GM12878 (cell line): Measurements from ENCODE around the gene MYCT1. TPM values are rescaled to one million over a fixed set of nuclear protein-coding genes. Genes with fewer than 3 reads are reported as not detected.

ENCODE experiments used
- ATAC-seq: fragments of 200-7000 bp; cut with Tn5 transposase; 3 replicates; pipeline ENCODE4 v1.9.1; 2020; ENCODE audit warnings: mild to moderate bottlenecking, moderate library complexity
- BruUV-seq: library from RNA; stranded (reverse); fragments of 400-500 nt; replicated peaks from 2 replicates; lab custom pipeline; 2021; lab: Mats Ljungman, UMichigan
- CTCF ChIA-PET: fragments of 300-600 bp; sonication (Branson Sonifier 250); formaldehyde crosslinking; extraction: SDS; loops from one replicate; lab custom pipeline; 2021; ENCODE audit warnings: inconsistent platforms; lab: Yijun Ruan, JAX
- POLR2A ChIA-PET: fragments of 350-600 bp; formaldehyde crosslinking; extraction: SDS; loops from one replicate; lab custom pipeline; 2021; ENCODE audit warnings: inconsistent platforms; lab: Charles Lee
- RAD21 ChIA-PET: fragments of 300-600 bp; sonication (Branson Sonifier 250); formaldehyde crosslinking; loops from one replicate; lab custom pipeline; 2023; ENCODE audit warnings: antibody characterized with exemption; ENCODE audit not compliant: unreplicated experiment; lab: Charles Lee
- SMC1A ChIA-PET: fragments of 300-600 bp; sonication (Branson Sonifier 250); formaldehyde crosslinking; loops from one replicate; lab custom pipeline; 2023; ENCODE audit not compliant: unreplicated experiment, uncharacterized antibody; lab: Charles Lee
- DNase-seq: peaks from one replicate; pipeline ENCODE4 v3.0.0-alpha.2; 2011; ENCODE audit warnings: low read depth, low spot score
- FAIRE-seq: peaks from 3 replicates; lab custom pipeline; 2011; peaks lifted over from hg19 to GRCh38; lab: Jason Lieb, UNC
- H2AFZ ChIP-seq: 2 replicates; pipeline ENCODE4 v1.6.0; 2011; ENCODE audit warnings: low read depth, low read length, control low read depth; ENCODE audit not compliant: control insufficient read depth
- H3K27ac ChIP-seq: 2 replicates; pipeline ENCODE4 v1.5.1; 2011; ENCODE audit warnings: control low read depth; ENCODE audit not compliant: control insufficient read depth, insufficient read depth
- H3K27me3 ChIP-seq, 2 experiments: replicated peaks in 1 of 2; 2 replicates each; pipeline versions ENCODE4 v1.6.0 to v1.6.1; 2011; ENCODE audit warnings: low read length in 1 of 2; ENCODE audit not compliant: control insufficient read depth in 2 of 2, insufficient read depth in 2 of 2
- H3K36me3 ChIP-seq, 2 experiments: 2 replicates each; pipeline ENCODE4 v1.5.1; 2011; ENCODE audit warnings: low read length in 1 of 2; ENCODE audit not compliant: control insufficient read depth in 2 of 2, insufficient read depth in 2 of 2
- H3K4me1 ChIP-seq: 2 replicates; pipeline ENCODE4 v1.6.1; 2011; ENCODE audit warnings: mild to moderate bottlenecking, low read length, moderate library complexity, mixed read lengths; ENCODE audit not compliant: control insufficient read depth, insufficient read depth
- H3K4me2 ChIP-seq: 2 replicates; pipeline ENCODE4 v1.6.0; 2011; ENCODE audit warnings: control low read depth; ENCODE audit not compliant: control insufficient read depth, insufficient read depth
- H3K4me3 ChIP-seq: fragments of 200-600 bp; sonication (generic); 2 replicates; pipeline ENCODE4 v1.5.1; 2016
- H3K79me2 ChIP-seq: 2 replicates; pipeline ENCODE4 v1.6.0; 2011; ENCODE audit warnings: low read length; ENCODE audit not compliant: control insufficient read depth, insufficient read depth
- H3K9ac ChIP-seq: 2 replicates; pipeline ENCODE4 v1.8.0; 2011; ENCODE audit warnings: low read length, control low read depth, mixed read lengths; ENCODE audit not compliant: control insufficient read depth, insufficient read depth
- H3K9me3 ChIP-seq: replicated peaks from 3 replicates; pipeline ENCODE4 v1.5.1; 2011; ENCODE audit warnings: mild to moderate bottlenecking, low read length; ENCODE audit not compliant: control insufficient read depth, insufficient read depth
- H4K20me1 ChIP-seq: 2 replicates; pipeline ENCODE4 v1.6.0; 2011; ENCODE audit not compliant: control insufficient read depth, insufficient read depth
- EP300 ChIP-seq, 2 experiments: fragments of 150-350 bp in 1 of 2; IDR thresholded peaks; 2 replicates each; pipeline ENCODE4 v1.6.1; 2011 to 2012; ENCODE audit warnings: low read depth in 2 of 2, low read length in 2 of 2, borderline replicate concordance in 1 of 2, improper control_type of control experiment in 1 of 2, inconsistent platforms in 1 of 2; ENCODE audit not compliant: control insufficient read depth in 1 of 2
- NKRF ChIP-seq: fragments of 450-650 bp; conservative IDR thresholded peaks from 2 replicates; pipeline ENCODE4 v1.6.1; 2017; ENCODE audit warnings: mild to moderate bottlenecking, moderate library complexity
- RAD21 ChIP-seq: IDR thresholded peaks from 2 replicates; pipeline ENCODE4 v1.6.1; 2011; ENCODE audit warnings: mild to moderate bottlenecking, low read depth, low read length, moderate library complexity; ENCODE audit not compliant: insufficient read depth
- WGBS: methylation state at CpG from one replicate; pipeline ENCODE4 v1.1.6; 2016; ENCODE audit warnings: low lambda C conversion rate; ENCODE audit not compliant: insufficient replicate concordance, insufficient coverage; ENCODE audit errors: missing lambda C conversion rate; 5-methylcytosine and 5-hydroxymethylcytosine counted together
- in situ Hi-C: fragments of 300-500 bp; cut with MboI; formaldehyde crosslinking; loops from 9 replicates; pipeline ENCODE4 v1.14.3; 2018; ENCODE audit warnings: mixed read lengths
- intact Hi-C: fragments of 100-400 bp; cut with micrococcal nuclease; formaldehyde crosslinking; loops from one replicate; pipeline ENCODE4 v1.14.2; 2022; ENCODE audit not compliant: unreplicated experiment
- polyA plus RNA-seq, 11 experiments: library from polyadenylated mRNA; depleted of rRNA in 4 of 11; unstranded in 6 of 11; stranded (reverse) in 5 of 11; fragments of >200 nt; fragmentation: Nextera tagmentation in 4 of 11; fragmentation: Illumina TruSeq in 1 of 11; extraction: Ambion mirVana in 4 of 11; extraction: Trizol in 1 of 11; gene quantifications; 1 replicate in 1 of 11; 2 replicates in 10 of 11; pipeline versions ENCODE4 v1.2.1 to v1.2.3, GENCODE V29; 2011 to 2016; ENCODE audit warnings: inconsistent platforms in 2 of 11, missing spikeins in 2 of 11, low read depth in 1 of 11
- total RNA-seq, 4 experiments: library from RNA; depleted of rRNA in 3 of 4; stranded (reverse); fragments of >200 nt in 3 of 4; fragmentation: Illumina TruSeq in 1 of 4; extraction: Trizol in 1 of 4; gene quantifications; 2 replicates each; pipeline versions ENCODE4 v1.2.1 to v1.2.3, GENCODE V29; 2013 to 2021
- TF ChIP-seq, protein P1 (sequence below): IDR thresholded peaks from 2 replicates; pipeline ENCODE4 v1.6.1; 2012; ENCODE audit warnings: mild to moderate bottlenecking, low read depth, low read length

Gene MYCT1
- total and polyA plus RNA-seq, 10 of the 15 experiments (the other 5 are each of a cell fraction or from before 2014, with no cell fraction given): 0.15 TPM; not detected in 9

DNA sequence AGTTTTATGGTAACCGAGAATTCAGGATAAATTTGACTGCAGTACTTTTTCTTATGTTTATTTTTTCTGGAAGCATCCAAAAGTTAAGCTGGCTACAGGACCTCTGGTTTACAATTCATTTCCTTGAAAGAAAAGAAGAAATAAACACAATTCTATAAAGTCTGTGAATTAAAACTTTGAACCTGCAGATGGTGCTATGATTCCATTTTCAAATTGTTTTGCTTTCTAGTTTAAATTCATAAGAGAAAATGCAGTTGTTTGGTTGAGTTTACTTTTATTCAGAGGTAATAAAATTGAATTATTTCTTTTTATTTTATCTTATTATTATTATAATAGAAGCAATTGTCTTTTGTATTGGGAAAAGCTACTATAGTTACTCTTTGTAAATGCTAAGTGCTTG is 51.1 kb downstream of the MYCT1 start:
- no peaks in the 10 kb centered on the region for H3K4me1 ChIP-seq
- WGBS: 0% methylated on average over 1 of the region's 1 CpG
- FAIRE-seq (no peak), ATAC-seq (no peak), DNase-seq (no peak)
- in situ Hi-C loops: no loop called here
- no peak overlapping the region for H2AFZ ChIP-seq
- SMC1A ChIA-PET: interaction anchor here (0.6 to 1.2 kb wide), 4 partner anchors 11 to 276 kb away, joined by 3 to 7 read pairs (median 3); no protein-coding TSS in a partner anchor
- no peak overlapping the region for H3K9ac ChIP-seq
- CTCF ChIA-PET: interaction anchor here (0.9 to 2.6 kb wide), 5 partner anchors 9 to 199 kb away, joined by 4 to 25 read pairs (median 5); no protein-coding TSS in a partner anchor
- POLR2A ChIA-PET: interaction anchor here (0.6 kb wide), 1 partner anchor 604 kb away, joined by 3 read pairs; no protein-coding TSS in a partner anchor
- no peaks in the 10 kb centered on the region for H3K36me3 ChIP-seq
- no peaks in the 10 kb centered on the region for H3K9me3 ChIP-seq
- H3K4me2 ChIP-seq: no peak overlapping the region
- intact Hi-C loops: loop anchor here (2.0 to 5.0 kb wide), 2 partner anchors 148 to 200 kb away; no protein-coding TSS in a partner anchor
- RAD21 ChIA-PET: interaction anchor here (1.1 to 1.4 kb wide), 2 partner anchors 10 to 199 kb away, joined by 3 read pairs; no protein-coding TSS in a partner anchor
- no peak overlapping the region for H3K4me3 ChIP-seq
- H3K27ac ChIP-seq: no peak overlapping the region
- no peaks in the 10 kb centered on the region for H3K27me3 ChIP-seq
- no TSS peak for BruUV-seq
- no peaks in the 10 kb centered on the region for H4K20me1 ChIP-seq
- TF ChIP-seq NKRF: no peak
- no peak for TF ChIP-seq EP300 (IDR thresholded peaks at IDR 0.05; ENCODE audit: borderline replicate concordance in 1 of 2, control insufficient read depth in 1 of 2, low read depth in 2 of 2, low read length in 2 of 2)
- TF ChIP-seq RAD21: 0 out of 2 replicates have a peak, but pooled peaks have one; percentile 33
- TF ChIP-seq, protein P1, sequence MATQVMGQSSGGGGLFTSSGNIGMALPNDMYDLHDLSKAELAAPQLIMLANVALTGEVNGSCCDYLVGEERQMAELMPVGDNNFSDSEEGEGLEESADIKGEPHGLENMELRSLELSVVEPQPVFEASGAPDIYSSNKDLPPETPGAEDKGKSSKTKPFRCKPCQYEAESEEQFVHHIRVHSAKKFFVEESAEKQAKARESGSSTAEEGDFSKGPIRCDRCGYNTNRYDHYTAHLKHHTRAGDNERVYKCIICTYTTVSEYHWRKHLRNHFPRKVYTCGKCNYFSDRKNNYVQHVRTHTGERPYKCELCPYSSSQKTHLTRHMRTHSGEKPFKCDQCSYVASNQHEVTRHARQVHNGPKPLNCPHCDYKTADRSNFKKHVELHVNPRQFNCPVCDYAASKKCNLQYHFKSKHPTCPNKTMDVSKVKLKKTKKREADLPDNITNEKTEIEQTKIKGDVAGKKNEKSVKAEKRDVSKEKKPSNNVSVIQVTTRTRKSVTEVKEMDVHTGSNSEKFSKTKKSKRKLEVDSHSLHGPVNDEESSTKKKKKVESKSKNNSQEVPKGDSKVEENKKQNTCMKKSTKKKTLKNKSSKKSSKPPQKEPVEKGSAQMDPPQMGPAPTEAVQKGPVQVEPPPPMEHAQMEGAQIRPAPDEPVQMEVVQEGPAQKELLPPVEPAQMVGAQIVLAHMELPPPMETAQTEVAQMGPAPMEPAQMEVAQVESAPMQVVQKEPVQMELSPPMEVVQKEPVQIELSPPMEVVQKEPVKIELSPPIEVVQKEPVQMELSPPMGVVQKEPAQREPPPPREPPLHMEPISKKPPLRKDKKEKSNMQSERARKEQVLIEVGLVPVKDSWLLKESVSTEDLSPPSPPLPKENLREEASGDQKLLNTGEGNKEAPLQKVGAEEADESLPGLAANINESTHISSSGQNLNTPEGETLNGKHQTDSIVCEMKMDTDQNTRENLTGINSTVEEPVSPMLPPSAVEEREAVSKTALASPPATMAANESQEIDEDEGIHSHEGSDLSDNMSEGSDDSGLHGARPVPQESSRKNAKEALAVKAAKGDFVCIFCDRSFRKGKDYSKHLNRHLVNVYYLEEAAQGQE: no peak
- H3K79me2 ChIP-seq: no peaks in the 10 kb centered on the region
